HG02840 (cell line): Measurements from ENCODE around the gene IL12RB2.
"Not testable (repeated sequence)": the region's sequence is repeated elsewhere in the genome, so short reads cannot be mapped to it uniquely, and the experiment has no call there.

ENCODE experiments used
- ATAC-seq: cut with Tn5 transposase; IDR thresholded peaks from one replicate; pipeline ENCODE4 v1.9.1; 2021; ENCODE audit warnings: mild to moderate bottlenecking, moderate library complexity, moderate number of reproducible peaks; ENCODE audit not compliant: unreplicated experiment, low FRiP score

The IL12RB2 gene

DNA sequence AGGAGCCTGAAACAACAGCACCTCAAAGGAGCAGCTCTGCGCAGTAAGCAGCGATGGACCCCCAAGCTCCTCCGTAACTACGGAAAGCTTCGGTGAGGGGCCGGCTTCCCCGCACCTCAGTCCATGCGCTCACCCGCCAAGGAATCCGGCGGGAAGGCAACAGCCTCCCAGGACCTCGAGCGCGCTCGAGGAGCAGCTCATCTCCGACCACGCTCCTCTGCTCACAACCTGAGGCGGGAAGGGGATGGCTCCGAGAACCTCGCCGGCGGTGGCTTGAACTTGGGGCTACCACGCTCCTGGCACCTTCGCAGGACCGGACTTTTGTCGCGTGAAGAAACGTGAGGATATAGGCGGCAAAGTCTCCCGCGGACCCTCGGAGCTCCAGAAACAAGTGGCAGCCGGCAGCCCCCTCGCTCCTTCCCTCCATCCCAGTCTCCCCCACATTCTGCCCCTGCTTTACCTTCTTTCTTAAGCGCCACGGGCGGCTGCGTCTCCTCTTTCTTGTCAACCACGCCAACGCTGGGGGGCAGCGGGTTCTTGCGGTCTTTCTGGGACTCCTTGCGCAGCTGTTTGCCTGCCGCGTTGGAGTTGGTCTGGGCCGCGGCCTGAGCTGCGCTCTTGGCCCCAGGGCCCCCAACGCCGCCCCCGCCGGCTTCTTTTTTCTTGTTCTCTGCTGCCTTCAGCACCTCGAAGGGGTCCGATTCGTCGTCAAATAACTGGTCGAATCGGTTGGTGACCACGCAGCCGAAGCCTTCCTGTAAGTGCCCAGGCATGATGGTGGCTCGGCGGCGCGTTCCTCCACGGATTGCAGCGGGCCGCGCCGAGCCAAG is 122.1 kb downstream of the IL12RB2 start:
- peak; percentile 8 for ATAC-seq

DNA sequence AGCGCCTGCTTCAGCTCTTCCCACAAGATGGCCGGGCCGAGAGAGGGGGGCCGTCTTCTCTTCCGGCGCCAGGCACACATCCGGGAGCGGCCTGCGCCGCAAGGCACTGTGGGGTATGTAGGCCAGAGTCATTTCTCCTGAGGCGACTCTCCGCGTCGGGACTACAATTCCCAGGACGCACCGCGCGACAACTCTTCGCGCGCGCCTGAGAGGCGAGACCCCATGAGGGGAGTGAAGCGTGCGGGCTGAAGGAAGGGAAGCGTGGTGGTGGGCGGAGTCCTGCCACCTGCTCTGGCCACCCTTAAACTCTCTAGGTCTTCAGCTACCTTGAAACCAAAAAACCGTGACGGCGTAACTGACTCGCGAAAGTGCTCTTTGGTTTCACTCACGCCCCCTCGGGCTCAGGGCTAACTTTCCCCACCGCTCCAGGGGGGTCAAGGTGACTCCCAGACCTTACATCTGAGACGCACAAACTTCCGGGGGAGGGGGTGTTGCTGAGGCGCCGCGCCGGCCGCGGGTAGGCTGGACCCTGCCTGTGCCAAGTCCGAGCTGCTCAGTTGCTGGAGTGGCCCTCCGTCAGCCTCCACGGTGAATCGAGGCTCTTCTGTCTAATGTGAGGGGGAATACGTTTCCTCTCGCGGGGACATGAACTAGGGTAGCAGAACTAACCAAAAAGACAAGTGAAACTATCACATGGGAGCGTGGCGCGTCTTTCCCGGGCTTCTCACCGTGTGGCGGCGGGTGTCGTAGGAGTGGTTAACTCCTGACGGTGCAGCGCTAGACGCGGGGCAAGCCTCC is 122.9 kb downstream of the IL12RB2 start, which contains the start of gene SERBP1:
Gene SERBP1, minus strand, starts transcription at position 45 of the 798 bp plus-strand sequence. CDS start 102 bp downstream, outside the sequence.
- ATAC-seq: peak; percentile 85

DNA sequence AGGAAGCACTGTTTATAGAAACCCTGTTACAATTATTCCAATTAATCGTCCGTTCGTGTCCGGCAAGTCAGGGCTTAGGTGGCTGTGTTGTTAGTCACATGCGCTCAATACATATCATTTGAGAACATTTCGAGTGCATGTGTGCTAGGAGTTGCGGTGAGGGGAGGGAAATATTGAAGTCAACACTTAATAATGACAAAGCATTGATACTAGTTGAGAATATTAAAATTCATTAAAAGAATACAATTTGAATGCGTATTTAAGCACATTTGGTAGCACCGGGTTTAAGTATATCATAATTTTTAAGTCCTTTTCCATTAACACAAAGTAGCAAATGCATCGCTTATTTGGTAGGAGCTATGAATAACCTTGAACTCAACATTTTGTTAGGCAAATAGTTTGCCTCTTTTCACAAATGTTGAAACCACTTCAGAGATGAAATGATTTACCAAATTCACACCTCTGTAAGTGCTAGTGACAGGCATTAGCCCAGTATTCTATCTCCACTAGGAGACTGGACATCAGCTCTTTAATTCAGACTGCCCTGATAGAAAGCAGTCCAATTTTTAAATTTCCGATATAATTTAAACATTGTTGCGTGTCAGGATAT is 123.6 kb downstream of the IL12RB2 start:
- peak; percentile 0 for ATAC-seq

DNA sequence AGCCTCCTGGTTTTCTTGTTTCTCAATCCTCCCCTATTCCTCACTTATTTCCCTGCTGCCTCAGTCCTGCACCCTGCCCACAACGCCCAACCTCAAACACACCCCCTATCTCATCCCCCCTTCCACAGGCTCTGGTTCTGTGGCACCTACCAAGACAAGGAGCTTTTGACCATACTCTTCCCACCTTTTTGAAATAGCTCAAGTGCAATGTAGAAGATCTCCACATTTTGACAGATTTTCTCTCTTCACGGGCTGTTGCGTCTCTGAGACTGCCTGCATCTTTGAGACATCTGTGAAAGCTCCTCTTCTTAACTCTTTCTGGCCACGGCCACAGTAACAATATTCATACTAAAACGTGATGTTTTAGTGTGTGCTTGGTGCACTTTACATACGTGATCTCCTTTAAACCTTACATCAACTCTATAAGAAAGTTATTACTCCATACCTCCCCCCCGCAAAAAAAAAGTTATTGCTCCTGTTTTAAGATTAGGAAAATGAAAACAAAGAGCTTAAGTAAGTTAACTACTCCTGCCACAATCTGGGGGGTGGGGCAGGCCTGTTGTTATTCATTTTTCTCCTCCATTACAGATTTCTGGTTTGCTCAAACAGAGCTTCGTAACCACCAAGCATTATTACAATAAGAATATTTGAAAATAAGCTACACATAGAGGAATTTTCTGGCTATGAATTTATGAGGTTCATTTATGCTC is 124.4 kb downstream of the IL12RB2 start:
- no peak for ATAC-seq

DNA sequence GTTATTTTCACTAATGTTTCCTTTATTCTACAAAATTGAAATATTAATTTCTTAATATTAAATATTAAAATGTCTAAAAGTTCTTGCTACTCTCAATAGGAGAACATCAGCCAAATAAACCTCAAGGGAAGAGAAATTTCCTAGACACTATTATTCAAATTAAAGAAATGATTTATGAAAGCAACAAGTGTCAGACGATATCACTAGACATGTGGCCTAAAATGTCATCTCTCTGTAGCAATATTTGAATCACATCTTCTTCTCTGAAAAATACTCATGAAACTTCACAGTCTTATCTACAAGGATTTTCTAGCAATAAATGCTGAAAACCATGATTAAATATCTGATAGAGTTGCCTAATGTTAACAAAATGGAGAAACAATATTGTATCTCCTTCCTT is 125.1 kb downstream of the IL12RB2 start:
- ATAC-seq: no peak

DNA sequence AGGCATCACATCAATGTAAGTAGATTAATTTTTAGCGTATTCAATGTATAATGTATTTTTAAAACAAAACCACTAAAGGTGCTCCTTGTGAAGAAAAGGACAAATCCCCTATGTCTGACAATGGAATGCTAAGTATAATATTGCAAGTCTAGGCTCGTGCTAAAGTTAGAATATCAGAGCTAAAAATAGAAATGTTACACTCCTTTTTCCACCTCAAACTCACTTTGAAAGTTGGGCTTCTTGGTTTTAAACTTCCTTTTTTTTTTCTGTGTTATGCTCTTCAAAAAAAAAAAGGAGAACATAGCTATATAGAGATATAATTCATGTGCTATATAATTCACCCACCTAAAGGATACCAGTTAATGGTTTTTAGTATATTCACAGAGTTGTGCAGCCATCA is 126.2 kb downstream of the IL12RB2 start:
- no peak for ATAC-seq

DNA sequence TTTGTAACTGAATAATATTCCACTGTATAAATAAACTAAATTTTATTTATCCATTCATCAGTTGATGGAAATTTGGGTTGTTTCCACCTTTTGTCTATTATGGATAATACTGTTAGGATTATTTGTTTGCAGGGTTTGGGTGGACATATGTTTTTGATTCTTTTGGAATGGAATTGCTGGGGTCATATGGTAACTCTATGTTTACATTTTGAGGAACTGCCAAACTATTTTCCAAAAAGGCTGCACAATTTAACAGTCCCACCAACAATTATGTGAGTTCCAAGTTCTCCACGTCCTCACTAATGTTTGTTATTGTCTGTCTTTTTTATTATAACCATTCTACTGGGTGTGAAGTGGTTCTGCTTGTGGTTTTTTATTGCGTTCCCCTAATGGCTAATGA is 126.8 kb downstream of the IL12RB2 start:
- ATAC-seq: no peak

DNA sequence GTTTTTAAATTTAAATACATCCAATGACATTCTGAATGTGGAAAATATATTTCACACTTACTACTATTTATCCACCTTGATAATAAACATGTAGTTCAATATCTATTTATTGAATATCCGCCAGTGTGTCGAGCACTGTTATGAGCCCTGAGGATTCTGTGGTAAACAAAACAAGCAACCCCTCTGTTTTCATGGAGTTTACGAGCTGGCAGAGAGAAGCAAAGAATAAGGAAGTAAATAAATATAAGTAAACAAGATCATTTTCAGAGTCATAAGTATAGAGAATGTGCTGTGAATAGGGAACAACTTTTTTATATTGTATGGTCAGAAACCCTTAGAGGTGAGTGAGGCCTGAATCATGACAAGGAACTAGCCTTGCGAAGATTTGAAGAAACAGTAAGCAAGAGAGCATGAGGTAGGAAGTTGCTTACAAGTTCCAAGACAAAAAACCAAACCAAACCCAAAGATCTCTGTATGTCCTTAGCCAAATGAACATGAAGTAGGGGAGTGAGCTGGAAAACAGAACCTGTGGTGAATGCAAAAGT is 128.9 kb downstream of the IL12RB2 start:
- no peak for ATAC-seq

DNA sequence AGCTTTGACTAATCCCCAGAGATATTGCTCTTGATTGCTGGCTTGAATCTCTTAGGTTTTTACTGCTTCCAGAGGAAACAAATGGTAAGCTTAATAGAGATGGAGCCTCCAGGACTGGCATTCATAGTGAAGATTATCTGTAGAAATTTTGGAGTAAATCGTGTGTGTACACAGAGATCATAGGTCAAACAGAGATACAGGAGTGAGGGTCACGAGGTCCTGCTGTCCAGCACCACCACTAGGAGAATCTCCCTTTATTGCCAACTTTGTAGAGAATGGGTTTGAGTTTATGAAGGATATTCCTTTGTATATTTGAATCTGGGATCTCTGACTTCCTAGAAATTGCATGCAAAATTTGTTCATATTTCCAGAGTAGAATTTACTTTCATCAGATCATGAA is 130.3 kb downstream of the IL12RB2 start:
- ATAC-seq: no peak

DNA sequence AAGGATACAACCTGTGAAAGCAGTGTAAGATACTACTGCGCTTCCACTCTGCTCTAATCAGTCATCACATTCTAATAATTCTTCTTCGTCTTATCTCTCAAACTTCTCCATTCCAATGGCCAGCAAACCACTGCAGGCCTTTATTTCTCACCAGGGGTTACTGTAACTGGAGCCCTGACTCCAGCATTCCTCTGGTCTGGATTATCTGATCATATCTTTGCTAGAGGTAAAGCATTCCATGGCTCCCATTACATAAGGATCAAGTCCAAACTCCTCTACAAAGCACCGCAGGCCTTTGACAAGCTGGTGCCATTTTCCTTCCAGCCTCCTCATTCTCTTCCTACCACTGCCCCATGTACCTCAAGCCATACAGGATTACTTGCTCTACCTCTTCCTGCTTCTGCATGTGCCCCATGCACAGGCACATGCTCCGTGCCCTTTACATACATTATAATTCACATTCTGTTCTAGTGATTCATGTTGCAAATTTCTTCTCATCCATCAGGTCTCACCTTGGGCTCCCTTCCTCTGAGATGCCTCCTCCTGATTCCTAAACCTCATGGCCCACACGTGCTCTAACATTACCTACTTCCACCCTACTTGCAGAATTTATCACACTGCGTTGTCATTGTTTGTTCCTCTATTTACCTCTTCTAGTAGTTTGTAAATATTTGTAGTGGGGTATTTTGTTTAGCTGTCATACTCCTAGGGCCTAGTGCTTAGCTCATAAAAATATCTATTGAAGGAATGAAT is 131.8 kb downstream of the IL12RB2 start:
- ATAC-seq: no peak

DNA sequence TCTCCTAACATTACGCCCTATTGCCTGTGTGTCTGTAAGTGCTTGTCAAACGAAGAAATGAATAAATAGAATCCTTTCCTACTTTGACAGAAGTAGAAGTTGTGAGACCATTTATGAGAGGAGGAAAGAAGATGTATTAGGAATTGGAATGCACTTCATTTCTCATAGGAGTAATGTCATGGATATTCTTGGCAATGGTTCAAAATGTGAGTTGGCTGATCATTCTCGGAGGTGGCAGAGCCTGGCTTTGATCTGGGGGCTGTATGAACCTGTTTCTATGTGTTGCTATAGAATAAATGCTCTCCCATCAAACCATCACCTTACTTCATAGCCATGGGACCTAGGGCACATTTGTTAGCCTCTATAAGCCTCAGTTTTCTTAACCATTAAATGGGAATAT is 132.7 kb downstream of the IL12RB2 start:
- ATAC-seq: no peak

DNA sequence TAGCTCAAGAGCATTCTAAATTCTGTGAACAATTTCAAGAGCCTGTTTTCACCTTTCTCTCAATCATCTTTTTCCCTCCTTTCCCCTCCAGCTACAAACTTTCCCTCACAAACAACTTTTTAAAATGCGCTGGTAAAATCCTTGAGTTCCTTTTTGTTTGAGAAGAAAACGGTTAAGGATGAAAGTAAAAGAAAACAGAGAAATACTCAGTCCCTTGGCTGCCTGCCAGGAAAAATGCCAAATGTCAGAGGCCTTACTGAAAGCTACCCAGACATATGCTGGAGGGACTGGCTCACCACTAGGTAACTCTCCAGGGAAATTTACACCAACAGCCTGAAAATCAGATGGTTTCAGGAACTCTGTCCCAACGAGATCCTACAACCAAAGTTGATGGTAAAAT is 133.5 kb downstream of the IL12RB2 start:
- ATAC-seq: no peak

DNA sequence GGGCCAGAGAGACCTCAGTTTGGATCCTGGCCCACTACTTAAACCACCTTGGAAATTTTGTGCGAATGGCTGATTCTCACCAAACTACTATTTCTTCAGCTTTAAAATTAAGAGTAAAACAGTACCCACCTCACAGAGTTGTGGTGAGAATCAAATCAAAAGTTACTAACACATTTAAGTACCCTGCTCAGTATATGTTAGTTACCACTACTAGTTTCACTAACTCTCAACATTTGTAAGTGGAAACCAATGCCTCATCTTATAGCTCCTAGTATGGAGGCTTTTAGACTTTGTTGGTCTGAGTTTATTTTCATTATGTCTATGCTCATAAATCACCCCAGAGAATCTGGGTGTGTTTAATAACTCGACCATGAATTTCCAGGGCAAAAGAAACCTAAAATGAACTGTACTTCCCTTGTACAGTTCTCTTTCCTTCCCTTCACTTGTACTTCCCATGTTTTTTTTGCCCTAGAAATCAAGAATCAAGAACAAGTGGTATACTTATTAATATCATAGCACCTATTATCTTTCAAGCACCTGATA is 134.1 kb downstream of the IL12RB2 start:
- ATAC-seq: no peak

DNA sequence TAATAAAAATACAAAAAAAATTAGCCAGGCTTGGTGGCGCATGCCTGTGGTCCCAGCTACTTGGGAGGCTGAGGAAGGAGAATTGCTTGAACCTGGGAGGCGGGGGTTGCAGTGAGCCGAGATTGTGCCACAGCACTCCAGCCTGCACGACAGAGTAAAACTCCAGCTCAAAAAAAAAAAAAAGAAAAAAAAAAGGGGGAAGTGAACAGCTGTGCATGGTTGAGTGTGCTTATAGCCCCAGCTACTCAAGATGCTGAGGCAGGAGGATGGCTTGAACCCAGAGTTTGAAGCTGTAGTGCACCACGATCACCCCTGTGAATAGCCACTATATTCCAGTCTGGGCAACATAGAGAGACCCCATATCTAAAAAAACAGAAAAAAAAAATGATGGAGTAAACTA is 138.3 kb downstream of the IL12RB2 start:
- ATAC-seq: not testable (repeated sequence)
